Endothelial cell (in vitro differentiated cells): ENCODE measurements around the gene KDM4C. TPM values are rescaled to one million over a fixed set of nuclear protein-coding genes. Genes with fewer than 3 reads are reported as not detected.

Source experiments
- DNase-seq: peaks from one replicate; pipeline ENCODE4 v3.0.0; 2021; ENCODE audit warnings: low spot score
- H3K27ac Mint-ChIP-seq: one replicate; pipeline ENCODE4 v1.8.0; 2021; ENCODE audit warnings: mixed read lengths, inconsistent platforms; ENCODE audit not compliant: unreplicated experiment
- H3K27me3 Mint-ChIP-seq: one replicate; pipeline ENCODE4 v1.8.0; 2021; ENCODE audit warnings: mild to moderate bottlenecking, moderate library complexity, mixed read lengths, inconsistent platforms; ENCODE audit not compliant: unreplicated experiment
- H3K36me3 Mint-ChIP-seq: one replicate; pipeline ENCODE4 v1.8.0; 2021; ENCODE audit warnings: mild to moderate bottlenecking, low read depth, mixed read lengths, inconsistent platforms; ENCODE audit not compliant: unreplicated experiment
- H3K4me1 Mint-ChIP-seq: one replicate; pipeline ENCODE4 v1.8.0; 2021; ENCODE audit warnings: mild to moderate bottlenecking, mixed read lengths, inconsistent platforms; ENCODE audit not compliant: unreplicated experiment
- H3K4me3 Mint-ChIP-seq: one replicate; pipeline ENCODE4 v1.8.0; 2021; ENCODE audit warnings: mild to moderate bottlenecking, mixed read lengths, inconsistent platforms; ENCODE audit not compliant: unreplicated experiment
- H3K9me3 Mint-ChIP-seq: one replicate; pipeline ENCODE4 v1.8.0; 2021; ENCODE audit warnings: mixed read lengths, inconsistent platforms; ENCODE audit not compliant: unreplicated experiment
- total RNA-seq: library from RNA; stranded (reverse); fragmentation: NEBNext Ultra II Directional; extraction: Animal tissue kit (Norgen Biotek cat#: 25700); gene quantifications from one replicate; pipeline ENCODE4 v1.2.1, GENCODE V29; 2021; ENCODE audit not compliant: unreplicated experiment
- TF ChIP-seq, protein P1 (sequence below): fragments of 200-600 bp; sonication (generic); IDR thresholded peaks from one replicate; pipeline ENCODE4 v1.5.0; 2021; ENCODE audit warnings: antibody characterized with exemption; ENCODE audit not compliant: unreplicated experiment

KDM4C gene
- total RNA-seq, 1 donor from 2014 or later, result 21.0 TPM

- H3K4me1 Mint-ChIP-seq, result no peaks in the 10 kb centered on the region
- H3K27ac Mint-ChIP-seq, result no peak overlapping the region
- H3K4me3 Mint-ChIP-seq, result no peak overlapping the region
- H3K27me3 Mint-ChIP-seq, result no peaks in the 10 kb centered on the region
- no peaks in the 10 kb centered on the region for H3K36me3 Mint-ChIP-seq
- DNase-seq, result no peak
- H3K9me3 Mint-ChIP-seq, result no peaks in the 10 kb centered on the region
- TF ChIP-seq, protein P1, sequence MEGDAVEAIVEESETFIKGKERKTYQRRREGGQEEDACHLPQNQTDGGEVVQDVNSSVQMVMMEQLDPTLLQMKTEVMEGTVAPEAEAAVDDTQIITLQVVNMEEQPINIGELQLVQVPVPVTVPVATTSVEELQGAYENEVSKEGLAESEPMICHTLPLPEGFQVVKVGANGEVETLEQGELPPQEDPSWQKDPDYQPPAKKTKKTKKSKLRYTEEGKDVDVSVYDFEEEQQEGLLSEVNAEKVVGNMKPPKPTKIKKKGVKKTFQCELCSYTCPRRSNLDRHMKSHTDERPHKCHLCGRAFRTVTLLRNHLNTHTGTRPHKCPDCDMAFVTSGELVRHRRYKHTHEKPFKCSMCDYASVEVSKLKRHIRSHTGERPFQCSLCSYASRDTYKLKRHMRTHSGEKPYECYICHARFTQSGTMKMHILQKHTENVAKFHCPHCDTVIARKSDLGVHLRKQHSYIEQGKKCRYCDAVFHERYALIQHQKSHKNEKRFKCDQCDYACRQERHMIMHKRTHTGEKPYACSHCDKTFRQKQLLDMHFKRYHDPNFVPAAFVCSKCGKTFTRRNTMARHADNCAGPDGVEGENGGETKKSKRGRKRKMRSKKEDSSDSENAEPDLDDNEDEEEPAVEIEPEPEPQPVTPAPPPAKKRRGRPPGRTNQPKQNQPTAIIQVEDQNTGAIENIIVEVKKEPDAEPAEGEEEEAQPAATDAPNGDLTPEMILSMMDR, result no peak
Measured at GRCh38 chr9:6973089-6973488, 215.3 kb downstream of the KDM4C start.

DNA sequence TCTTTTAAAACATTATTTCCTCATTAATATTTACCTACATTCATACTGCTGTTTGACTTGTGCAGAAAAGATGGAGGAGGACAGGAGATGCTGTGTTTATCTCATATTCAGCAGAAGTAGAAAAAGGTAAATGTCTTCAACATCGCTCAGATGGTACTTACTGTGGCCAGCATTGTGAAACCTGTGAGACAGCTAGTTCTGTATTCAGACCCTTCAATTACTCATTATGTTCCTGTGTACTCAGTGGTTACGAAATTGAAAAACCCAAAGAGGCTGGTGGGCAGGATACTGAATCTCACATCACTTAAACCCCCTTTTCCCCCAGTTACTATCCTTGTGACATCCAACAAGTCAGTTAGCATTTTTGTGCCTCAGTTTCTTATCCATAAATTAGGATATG is 216.0 kb downstream of the KDM4C start:
- DNase-seq, result no peak

GRCh38 chr9:6975198-6975597 is 217.4 kb downstream of the KDM4C start:
- DNase-seq, result no peak
- TF ChIP-seq, protein P1, result no peak
- H3K36me3 Mint-ChIP-seq, result no peaks in the 10 kb centered on the region
- no peaks in the 10 kb centered on the region for H3K4me1 Mint-ChIP-seq
- no peak overlapping the region for H3K4me3 Mint-ChIP-seq
- H3K9me3 Mint-ChIP-seq, result no peaks in the 10 kb centered on the region
- H3K27me3 Mint-ChIP-seq, result no peaks in the 10 kb centered on the region
- H3K27ac Mint-ChIP-seq, result no peak overlapping the region

More for the DNA sequence above, 216.0 kb downstream of the KDM4C start:
- no peaks in the 10 kb centered on the region for H3K27me3 Mint-ChIP-seq
- no peaks in the 10 kb centered on the region for H3K9me3 Mint-ChIP-seq
- H3K27ac Mint-ChIP-seq, result no peak overlapping the region
- TF ChIP-seq, protein P1, result no peak
- H3K4me1 Mint-ChIP-seq, result no peaks in the 10 kb centered on the region
- no peak overlapping the region for H3K4me3 Mint-ChIP-seq
- H3K36me3 Mint-ChIP-seq, result no peaks in the 10 kb centered on the region

DNA sequence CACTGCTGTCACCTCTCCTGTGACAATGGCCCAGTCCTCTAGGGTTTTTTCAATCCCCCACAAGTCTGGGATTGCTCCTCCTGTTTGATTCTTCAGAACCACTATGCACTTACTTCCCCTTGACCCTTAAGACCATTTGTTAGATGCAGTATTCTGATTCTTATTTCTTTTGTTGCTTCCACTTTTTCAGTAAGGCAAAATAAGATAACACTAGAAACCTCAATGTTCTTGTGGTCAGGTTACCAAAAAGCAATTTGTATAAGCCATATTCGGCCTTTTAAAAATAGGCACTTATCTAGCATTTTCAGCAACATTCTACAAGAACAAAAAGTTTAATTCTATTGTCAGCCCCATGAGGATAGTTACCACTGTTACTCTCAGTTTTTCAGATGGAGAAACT is 220.0 kb downstream of the KDM4C start:
- DNase-seq, result no peak
- Mint-ChIP-seq H3K4me1 (no peaks in the 10 kb centered on the region), H3K27ac (no peak overlapping the region), H3K4me3 (no peak overlapping the region), H3K36me3 (no peaks in the 10 kb centered on the region), H3K9me3 (no peaks in the 10 kb centered on the region), H3K27me3 (no peaks in the 10 kb centered on the region)
- TF ChIP-seq, protein P1, result no peak

DNA sequence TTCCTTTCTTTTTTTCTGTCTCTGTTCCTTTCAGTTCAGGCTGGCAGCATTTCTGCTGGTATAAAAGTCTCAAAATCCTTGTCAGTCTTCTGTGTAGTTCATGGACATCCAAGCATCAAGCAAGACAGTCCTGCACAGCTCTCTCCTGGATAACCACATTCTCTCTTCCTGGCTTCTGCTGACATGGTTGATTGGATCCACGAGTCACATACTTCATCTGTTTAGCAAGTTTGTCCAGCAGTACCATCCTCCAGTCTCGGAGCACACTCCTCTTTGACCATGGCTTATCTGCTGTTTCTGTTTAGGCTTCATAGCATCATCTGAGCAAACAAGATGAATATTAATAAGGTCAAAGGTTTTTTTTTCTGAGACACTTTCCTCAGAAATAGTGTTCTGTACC is 220.8 kb downstream of the KDM4C start:
- TF ChIP-seq, protein P1, result no peak
- DNase-seq, result no peak
- H3K27me3 Mint-ChIP-seq, result no peaks in the 10 kb centered on the region
- no peak overlapping the region for H3K4me3 Mint-ChIP-seq
- H3K4me1 Mint-ChIP-seq, result no peaks in the 10 kb centered on the region
- H3K36me3 Mint-ChIP-seq, result peaks cover 3% of the 10 kb centered on the region
- no peak overlapping the region for H3K27ac Mint-ChIP-seq
- no peaks in the 10 kb centered on the region for H3K9me3 Mint-ChIP-seq
